SK-N-SH (cell line): ENCODE results near the gene CDO1. TPM values are rescaled to one million over a fixed set of nuclear protein-coding genes. Genes with fewer than 3 reads are reported as not detected.

ENCODE experiments used
- CTCF ChIA-PET: fragments of 300-600, 350-600 bp; formaldehyde crosslinking; extraction: SDS; loops from one replicate; lab custom pipeline; 2021; lab: Yijun Ruan, JAX
- POLR2A ChIA-PET: fragments of 350-600 bp; sonication (Branson Sonifier 250); formaldehyde crosslinking; extraction: SDS; loops from one replicate; lab custom pipeline; 2020; ENCODE audit warnings: antibody characterized with exemption, inconsistent platforms; lab: Yijun Ruan, JAX
- DNase-seq: peaks from one replicate; pipeline ENCODE4 v3.0.0; 2012
- H2AFZ ChIP-seq: fragments of 200-600 bp; sonication (generic); 2 replicates; pipeline ENCODE4 v1.8.1; 2016; ENCODE audit warnings: antibody characterized with exemption, mild to moderate bottlenecking, low read depth
- H3F3A ChIP-seq: fragments of 200-600 bp; sonication (generic); replicated peaks from 2 replicates; pipeline ENCODE3; 2016; ENCODE audit warnings: antibody characterized with exemption, mild to moderate bottlenecking; ENCODE audit not compliant: insufficient read depth
- H3K27ac ChIP-seq, 2 experiments: fragments of 200-500 bp in 1 of 2; fragments of 200-600 bp in 1 of 2; sonication (Bioruptor generic) in 1 of 2; sonication (generic), shearing (Covaris generic) in 1 of 2; 2 replicates each; pipeline versions ENCODE4 v1.5.1 to v1.6.1; 2014 to 2016; ENCODE audit warnings: low read depth in 2 of 2, inconsistent platforms in 1 of 2, low read length in 1 of 2, mild to moderate bottlenecking in 1 of 2, mixed read lengths in 1 of 2
- H3K27me3 ChIP-seq: fragments of 200-600 bp; sonication (generic), shearing (Covaris generic); 2 replicates; pipeline ENCODE4 v1.6.1; 2016; ENCODE audit warnings: mixed run types; ENCODE audit not compliant: insufficient read depth
- H3K36me3 ChIP-seq, 2 experiments: fragments of 200-500 bp in 1 of 2; fragments of 200-600 bp in 1 of 2; sonication (Bioruptor generic) in 1 of 2; sonication (generic) in 1 of 2; replicated peaks in 1 of 2; 2 replicates each; pipeline versions ENCODE3 to v1.5.1; 2014 to 2016; ENCODE audit warnings: low read length in 1 of 2, mild to moderate bottlenecking in 1 of 2; ENCODE audit not compliant: insufficient read depth in 2 of 2, control insufficient read depth in 1 of 2
- H3K4me1 ChIP-seq, 2 experiments: fragments of 200-500 bp in 1 of 2; fragments of 200-600 bp in 1 of 2; sonication (Bioruptor generic) in 1 of 2; sonication (generic), shearing (Covaris generic) in 1 of 2; 2 replicates each; pipeline versions ENCODE4 v1.5.1 to v1.6.1; 2014 to 2016; ENCODE audit warnings: low read depth in 1 of 2, low read length in 1 of 2, mixed run types in 1 of 2; ENCODE audit not compliant: insufficient read depth in 2 of 2, control insufficient read depth in 1 of 2
- H3K4me2 ChIP-seq: fragments of 200-600 bp; sonication (generic), shearing (Covaris generic); 2 replicates; pipeline ENCODE4 v1.6.1; 2017; ENCODE audit warnings: mixed run types
- H3K4me3 ChIP-seq, 2 experiments: fragments of 200-500 bp in 1 of 2; fragments of 200-600 bp in 1 of 2; sonication (Bioruptor generic) in 1 of 2; sonication (generic), shearing (Covaris generic) in 1 of 2; 2 replicates each; pipeline versions ENCODE4 v1.5.1 to v1.8.1; 2014 to 2016; ENCODE audit warnings: low read depth in 2 of 2, inconsistent platforms in 1 of 2, low read length in 1 of 2, mild to moderate bottlenecking in 1 of 2, mixed read lengths in 1 of 2, moderate library complexity in 1 of 2
- H3K79me2 ChIP-seq: fragments of 200-600 bp; sonication (generic); 2 replicates; pipeline ENCODE4 v1.8.1; 2017; ENCODE audit warnings: mild to moderate bottlenecking; ENCODE audit not compliant: insufficient read depth
- H3K9ac ChIP-seq: fragments of 200-600 bp; sonication (generic); 2 replicates; pipeline ENCODE4 v1.6.1; 2017; ENCODE audit warnings: mixed run types
- H3K9me2 ChIP-seq: fragments of 200-600 bp; sonication (generic); 2 replicates; pipeline ENCODE4 v1.6.1; 2017; ENCODE audit warnings: mixed run types
- H3K9me3 ChIP-seq: fragments of 200-600 bp; sonication (generic); 2 replicates; pipeline ENCODE4 v1.6.1; 2017; ENCODE audit warnings: mixed run types, mild to moderate bottlenecking, moderate library complexity
- H4K20me1 ChIP-seq: fragments of 200-600 bp; sonication (generic); 2 replicates; pipeline ENCODE4 v1.6.1; 2017; ENCODE audit warnings: mild to moderate bottlenecking, mixed run types; ENCODE audit not compliant: insufficient read depth
- CHD2 ChIP-seq: fragments of 150-350 bp; IDR thresholded peaks from 2 replicates; pipeline ENCODE4 v1.6.1; 2018; ENCODE audit warnings: low read length; ENCODE audit not compliant: partially characterized antibody
- ELF1 ChIP-seq: IDR thresholded peaks from 2 replicates; pipeline ENCODE4 v1.4.0; 2012
- FOSL2 ChIP-seq: IDR thresholded peaks from 2 replicates; pipeline ENCODE4 v1.4.0; 2012; ENCODE audit warnings: low read depth, mild to moderate bottlenecking, moderate library complexity, borderline replicate concordance
- FOXJ3 ChIP-seq: sonication (generic); formaldehyde crosslinking; IDR thresholded peaks from 2 replicates; pipeline ENCODE4 v1.5.1; 2020; ENCODE audit warnings: mild to moderate bottlenecking, missing genetic modification reagents
- GATA2 ChIP-seq: sonication (generic); formaldehyde crosslinking; IDR thresholded peaks from 2 replicates; pipeline ENCODE4 v1.5.0; 2020; ENCODE audit warnings: mild to moderate bottlenecking, missing genetic modification reagents
- MXI1 ChIP-seq: IDR thresholded peaks from 2 replicates; pipeline ENCODE4 v1.6.1; 2012; ENCODE audit warnings: mild to moderate bottlenecking, low read depth, low read length, improper control_type of control experiment
- POLR2AphosphoS5 ChIP-seq: IDR thresholded peaks from 2 replicates; pipeline ENCODE4 v1.6.1; 2012; ENCODE audit warnings: low read depth, low read length
- RAD21 ChIP-seq: IDR thresholded peaks from 2 replicates; pipeline ENCODE4 v1.6.1; 2012; ENCODE audit warnings: mild to moderate bottlenecking, low read length
- REST ChIP-seq: IDR thresholded peaks from 2 replicates; pipeline ENCODE4 v1.6.1; 2012; ENCODE audit warnings: mild to moderate bottlenecking, low read depth, low read length, moderate library complexity
- RFX5 ChIP-seq: IDR thresholded peaks from 2 replicates; pipeline ENCODE4 v1.6.1; 2012; ENCODE audit warnings: mild to moderate bottlenecking, improper control_type of control experiment, low read length
- RXRA ChIP-seq: IDR thresholded peaks from 2 replicates; pipeline ENCODE4 v1.4.0; 2012; ENCODE audit warnings: low read depth, mild to moderate bottlenecking, borderline replicate concordance
- SIN3A ChIP-seq: IDR thresholded peaks from 2 replicates; pipeline ENCODE4 v1.6.1; 2012; ENCODE audit warnings: low read depth, mild to moderate bottlenecking, low read length, moderate library complexity, borderline replicate concordance
- SMC3 ChIP-seq: IDR thresholded peaks from 2 replicates; pipeline ENCODE4 v1.6.1; 2012; ENCODE audit warnings: low read depth, low read length, improper control_type of control experiment
- TCF12 ChIP-seq: IDR thresholded peaks from 2 replicates; pipeline ENCODE4 v1.4.0; 2012
- TEAD4 ChIP-seq: IDR thresholded peaks from 2 replicates; pipeline ENCODE4 v1.4.0; 2012; ENCODE audit warnings: mild to moderate bottlenecking, borderline replicate concordance; ENCODE audit not compliant: insufficient read depth
- WGBS: methylation state at CpG from one replicate; pipeline ENCODE4 v1.1.6; 2017; ENCODE audit warnings: low lambda C conversion rate; 5-methylcytosine and 5-hydroxymethylcytosine counted together
- polyA plus RNA-seq, 3 experiments: library from polyadenylated mRNA; depleted of rRNA; stranded (reverse); fragments of >200 nt; gene quantifications; 2 replicates each; pipeline ENCODE4 v1.2.3, GENCODE V29; 2012
- TF ChIP-seq, protein P1 (sequence below): IDR thresholded peaks from 2 replicates; pipeline ENCODE4 v1.4.0; 2012; ENCODE audit warnings: low read depth
- TF ChIP-seq, protein P2 (sequence below): fragments of 200-600 bp; sonication (generic); IDR thresholded peaks from 2 replicates; pipeline ENCODE4 v1.6.1; 2017; ENCODE audit warnings: antibody characterized with exemption, mild to moderate bottlenecking, moderate library complexity
- TF ChIP-seq, protein P3 (sequence below): fragments of 150-350 bp; IDR thresholded peaks from 2 replicates; pipeline ENCODE4 v1.6.1; 2017; ENCODE audit warnings: antibody characterized with exemption, low read length, low read depth, borderline replicate concordance
- TF ChIP-seq, protein P4 (sequence below): IDR thresholded peaks from 2 replicates; pipeline ENCODE4 v1.4.0; 2012; ENCODE audit warnings: low read depth, borderline replicate concordance
- TF ChIP-seq, protein P5 (sequence below): IDR thresholded peaks from 2 replicates; pipeline ENCODE4; 2012

CDO1 gene
- polyA plus RNA-seq, 1 of the 3 experiments (the other 2 are of a cell fraction): 3.1 TPM

DNA sequence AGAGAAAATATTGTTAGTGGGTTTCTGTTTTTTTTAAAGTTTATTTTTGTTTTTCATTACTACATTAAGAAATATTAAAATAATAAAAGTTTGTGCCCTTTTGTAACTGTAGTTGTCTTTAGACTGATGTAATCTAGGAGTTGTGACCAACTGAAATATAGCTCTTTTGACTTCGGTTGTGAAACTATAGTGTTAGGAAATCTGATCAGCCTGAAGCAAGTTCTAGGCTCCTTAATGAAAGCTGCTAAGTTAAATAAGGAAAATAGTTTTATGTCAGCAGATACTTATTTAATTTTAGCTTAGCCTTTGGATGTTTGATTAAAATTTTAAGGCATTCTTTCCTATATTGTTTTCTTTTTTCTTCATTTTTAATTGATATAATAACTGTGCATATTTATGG lies 39.5 kb upstream of the CDO1 start:
- no peak overlapping the region for H2AFZ ChIP-seq
- CTCF ChIA-PET: interaction anchor here (1.0 kb wide), 1 partner anchor 14 kb away, joined by 4 read pairs; no protein-coding TSS in a partner anchor
- DNase-seq: no peak
- no peaks in the 10 kb centered on the region for H3K9me2 ChIP-seq
- peaks cover 0 to 14% of the 10 kb centered on the region in 2 experiments; a peak in 3 of 4 replicates for H3K4me1 ChIP-seq
- H3F3A ChIP-seq: peaks cover 4% of the 10 kb centered on the region
- H3K36me3 ChIP-seq: no peaks in the 10 kb centered on the region
- POLR2A ChIA-PET: interaction anchor here (0.6 kb wide), 1 partner anchor 39 kb away, joined by 4 read pairs; the partner anchor contains the start of gene CDO1
- TF ChIP-seq REST (no peak), RAD21 (no peak), GATA2 (no peak), MXI1 (no peak), POLR2AphosphoS5 (no peak), SIN3A (no peak), RXRA (no peak), TEAD4 (no peak)
- TF ChIP-seq, protein P1, sequence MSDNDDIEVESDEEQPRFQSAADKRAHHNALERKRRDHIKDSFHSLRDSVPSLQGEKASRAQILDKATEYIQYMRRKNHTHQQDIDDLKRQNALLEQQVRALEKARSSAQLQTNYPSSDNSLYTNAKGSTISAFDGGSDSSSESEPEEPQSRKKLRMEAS: no peak
- no peak overlapping the region for H3K9ac ChIP-seq
- peaks cover 90% of the 10 kb centered on the region for H3K79me2 ChIP-seq
- H3K9me3 ChIP-seq: no peaks in the 10 kb centered on the region
- WGBS: 85% methylated on average over 1 of the region's 1 CpG
- H3K27ac ChIP-seq: no peak overlapping the region
- no peak overlapping the region for H3K4me2 ChIP-seq
- no peaks in the 10 kb centered on the region for H3K27me3 ChIP-seq
- H3K4me3 ChIP-seq: no peak overlapping the region
- peaks cover 20% of the 10 kb centered on the region for H4K20me1 ChIP-seq

DNA sequence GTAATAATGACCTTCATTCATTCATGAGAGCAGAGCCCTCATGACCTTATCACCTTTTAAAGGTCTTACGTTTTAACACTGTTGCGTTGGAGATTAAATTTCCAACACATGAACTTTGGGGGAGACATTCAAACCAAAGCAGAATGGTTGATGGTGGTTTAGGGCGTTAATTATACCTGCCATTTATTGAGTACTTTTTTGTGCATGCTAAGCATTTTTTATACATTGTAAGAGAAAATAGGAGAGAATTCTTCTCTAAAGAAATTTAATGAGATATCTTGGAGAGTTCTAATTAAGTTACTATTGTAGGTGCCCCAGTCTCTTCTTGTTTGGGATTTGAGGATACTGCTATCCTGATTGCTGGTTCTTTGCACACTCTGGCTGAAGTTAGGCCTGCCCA lies 37.7 kb upstream of the CDO1 start:
- H3K27me3 ChIP-seq: no peaks in the 10 kb centered on the region
- H2AFZ ChIP-seq: no peak overlapping the region
- H3K4me1 ChIP-seq: peaks cover 0 to 14% of the 10 kb centered on the region in 2 experiments; a peak in 3 of 4 replicates
- H3K27ac ChIP-seq: no peak overlapping the region
- peaks cover 91% of the 10 kb centered on the region for H3K79me2 ChIP-seq
- peaks cover 22% of the 10 kb centered on the region for H4K20me1 ChIP-seq
- no peak overlapping the region for H3K4me2 ChIP-seq
- ChIA-PET CTCF (interaction anchor here (0.6 kb wide), 1 partner anchor 214 kb away, joined by 3 read pairs; no protein-coding TSS in a partner anchor), POLR2A (no interaction called here)
- no peak for DNase-seq
- H3K36me3 ChIP-seq: no peaks in the 10 kb centered on the region
- H3K9ac ChIP-seq: no peak overlapping the region
- WGBS: 93% methylated on average over 3 of the region's 3 CpGs
- peaks cover 4% of the 10 kb centered on the region for H3F3A ChIP-seq
- no peak overlapping the region for H3K4me3 ChIP-seq
- no peaks in the 10 kb centered on the region for H3K9me2 ChIP-seq
- H3K9me3 ChIP-seq: no peaks in the 10 kb centered on the region
- TF ChIP-seq, protein P2, sequence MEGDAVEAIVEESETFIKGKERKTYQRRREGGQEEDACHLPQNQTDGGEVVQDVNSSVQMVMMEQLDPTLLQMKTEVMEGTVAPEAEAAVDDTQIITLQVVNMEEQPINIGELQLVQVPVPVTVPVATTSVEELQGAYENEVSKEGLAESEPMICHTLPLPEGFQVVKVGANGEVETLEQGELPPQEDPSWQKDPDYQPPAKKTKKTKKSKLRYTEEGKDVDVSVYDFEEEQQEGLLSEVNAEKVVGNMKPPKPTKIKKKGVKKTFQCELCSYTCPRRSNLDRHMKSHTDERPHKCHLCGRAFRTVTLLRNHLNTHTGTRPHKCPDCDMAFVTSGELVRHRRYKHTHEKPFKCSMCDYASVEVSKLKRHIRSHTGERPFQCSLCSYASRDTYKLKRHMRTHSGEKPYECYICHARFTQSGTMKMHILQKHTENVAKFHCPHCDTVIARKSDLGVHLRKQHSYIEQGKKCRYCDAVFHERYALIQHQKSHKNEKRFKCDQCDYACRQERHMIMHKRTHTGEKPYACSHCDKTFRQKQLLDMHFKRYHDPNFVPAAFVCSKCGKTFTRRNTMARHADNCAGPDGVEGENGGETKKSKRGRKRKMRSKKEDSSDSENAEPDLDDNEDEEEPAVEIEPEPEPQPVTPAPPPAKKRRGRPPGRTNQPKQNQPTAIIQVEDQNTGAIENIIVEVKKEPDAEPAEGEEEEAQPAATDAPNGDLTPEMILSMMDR: no peak
- TF ChIP-seq CHD2 (no peak), FOSL2 (no peak), SMC3 (no peak), RFX5 (no peak), ELF1 (no peak), GATA2 (no peak), FOXJ3 (CRISPR knock-in tag) (no peak), SIN3A (no peak), TCF12 (no peak)
- TF ChIP-seq, protein P3, sequence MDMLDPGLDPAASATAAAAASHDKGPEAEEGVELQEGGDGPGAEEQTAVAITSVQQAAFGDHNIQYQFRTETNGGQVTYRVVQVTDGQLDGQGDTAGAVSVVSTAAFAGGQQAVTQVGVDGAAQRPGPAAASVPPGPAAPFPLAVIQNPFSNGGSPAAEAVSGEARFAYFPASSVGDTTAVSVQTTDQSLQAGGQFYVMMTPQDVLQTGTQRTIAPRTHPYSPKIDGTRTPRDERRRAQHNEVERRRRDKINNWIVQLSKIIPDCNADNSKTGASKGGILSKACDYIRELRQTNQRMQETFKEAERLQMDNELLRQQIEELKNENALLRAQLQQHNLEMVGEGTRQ: no peak
- TF ChIP-seq, protein P1: no peak
- TF ChIP-seq, protein P4, sequence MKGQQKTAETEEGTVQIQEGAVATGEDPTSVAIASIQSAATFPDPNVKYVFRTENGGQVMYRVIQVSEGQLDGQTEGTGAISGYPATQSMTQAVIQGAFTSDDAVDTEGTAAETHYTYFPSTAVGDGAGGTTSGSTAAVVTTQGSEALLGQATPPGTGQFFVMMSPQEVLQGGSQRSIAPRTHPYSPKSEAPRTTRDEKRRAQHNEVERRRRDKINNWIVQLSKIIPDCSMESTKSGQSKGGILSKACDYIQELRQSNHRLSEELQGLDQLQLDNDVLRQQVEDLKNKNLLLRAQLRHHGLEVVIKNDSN: no peak
- TF ChIP-seq, protein P5, sequence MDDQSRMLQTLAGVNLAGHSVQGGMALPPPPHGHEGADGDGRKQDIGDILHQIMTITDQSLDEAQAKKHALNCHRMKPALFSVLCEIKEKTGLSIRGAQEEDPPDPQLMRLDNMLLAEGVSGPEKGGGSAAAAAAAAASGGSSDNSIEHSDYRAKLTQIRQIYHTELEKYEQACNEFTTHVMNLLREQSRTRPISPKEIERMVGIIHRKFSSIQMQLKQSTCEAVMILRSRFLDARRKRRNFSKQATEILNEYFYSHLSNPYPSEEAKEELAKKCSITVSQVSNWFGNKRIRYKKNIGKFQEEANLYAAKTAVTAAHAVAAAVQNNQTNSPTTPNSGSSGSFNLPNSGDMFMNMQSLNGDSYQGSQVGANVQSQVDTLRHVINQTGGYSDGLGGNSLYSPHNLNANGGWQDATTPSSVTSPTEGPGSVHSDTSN: no peak
